NCI-H510A (cell line): ENCODE measurements around the gene L1CAM.

Source experiments
- DNase-seq: peaks from one replicate; lab custom pipeline; 2025; lab: John Stamatoyannopoulos, UW

Gene L1CAM

DNA sequence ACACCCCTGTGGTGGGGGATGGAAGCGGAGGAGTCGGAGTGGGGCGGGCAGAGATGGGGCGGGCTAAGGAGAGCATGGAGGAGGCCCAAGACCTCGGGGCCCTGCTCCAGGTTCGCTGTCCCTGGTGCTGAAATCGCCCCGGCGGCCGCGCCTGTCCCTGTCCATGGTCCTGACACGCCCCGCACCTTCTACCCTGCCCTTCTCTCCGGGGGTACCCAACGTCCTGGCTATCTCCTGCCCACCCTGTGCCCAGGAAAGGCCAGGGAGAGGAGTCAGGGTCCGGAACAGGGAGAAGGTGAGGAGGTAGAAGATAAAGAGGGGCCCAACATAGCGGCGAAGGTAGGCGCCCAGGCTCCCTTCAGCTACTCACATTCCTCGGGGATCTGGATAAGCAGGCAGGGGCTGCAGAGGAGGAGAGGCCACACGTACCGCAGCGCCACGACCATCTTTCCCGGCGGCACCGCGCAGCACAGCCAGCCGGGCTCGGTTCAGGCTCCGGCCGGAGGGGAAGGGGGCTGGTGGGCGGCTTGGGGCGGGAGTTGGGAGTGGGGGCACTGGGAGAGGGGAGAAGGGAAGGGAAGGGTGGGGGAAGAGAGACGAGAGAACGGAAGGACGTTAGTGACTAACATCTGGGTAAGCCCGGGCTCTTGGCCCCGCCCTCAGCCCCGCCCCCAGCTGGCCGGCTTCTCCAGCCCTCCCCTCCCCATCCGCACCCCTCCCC is 10.4 kb downstream of the L1CAM start:
- DNase-seq, result no peak

DNA sequence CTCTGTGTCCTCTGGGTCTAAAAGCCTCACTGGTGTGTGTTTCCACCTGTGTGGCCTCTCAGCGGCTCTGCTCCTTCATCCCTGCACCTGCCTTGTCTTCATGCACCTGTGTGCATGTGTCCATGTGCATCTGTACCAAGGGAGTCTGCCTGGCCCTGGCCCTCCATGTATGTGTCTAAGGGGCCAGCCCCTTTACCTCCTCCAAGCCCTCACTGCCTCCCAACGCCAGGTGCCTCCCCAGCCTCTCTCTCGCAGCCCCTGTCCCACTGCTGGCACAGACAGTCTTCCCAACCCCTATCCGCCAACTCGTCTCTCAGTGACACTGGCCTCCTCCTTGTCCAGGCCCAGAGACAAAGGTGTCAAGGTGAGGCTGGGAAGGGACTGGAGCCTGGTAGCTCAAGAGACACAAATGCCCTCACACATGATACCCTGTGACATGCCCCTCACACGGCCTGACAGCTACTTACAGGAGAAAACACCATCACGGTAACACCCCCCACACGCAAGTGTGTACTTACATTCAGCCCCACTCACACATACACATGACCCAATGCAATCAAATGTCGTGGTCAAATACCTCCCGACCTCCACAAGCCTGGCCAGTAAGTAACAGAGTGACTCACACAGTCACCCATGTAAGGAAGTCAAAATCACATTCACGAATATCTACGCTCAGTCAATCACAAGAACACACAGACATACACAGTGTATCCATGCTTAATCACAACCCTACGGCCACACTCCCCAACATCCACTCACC is 11.4 kb downstream of the L1CAM start:
- DNase-seq, result no peak

DNA sequence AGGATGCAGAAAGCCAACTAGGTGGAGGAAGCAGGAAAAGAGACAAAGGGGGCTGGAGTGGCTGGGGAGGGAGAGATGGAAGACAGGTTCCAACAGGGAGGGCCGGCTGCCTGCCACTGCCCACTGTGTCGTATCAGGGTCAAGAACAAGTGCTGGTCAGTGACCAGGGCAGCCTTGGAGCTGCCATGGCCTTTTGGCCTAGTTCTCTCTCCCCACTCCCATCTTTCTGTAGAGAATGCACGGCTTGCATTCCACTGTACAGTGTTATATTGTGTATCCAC is 11.9 kb downstream of the L1CAM start:
- DNase-seq, result no peak

DNA sequence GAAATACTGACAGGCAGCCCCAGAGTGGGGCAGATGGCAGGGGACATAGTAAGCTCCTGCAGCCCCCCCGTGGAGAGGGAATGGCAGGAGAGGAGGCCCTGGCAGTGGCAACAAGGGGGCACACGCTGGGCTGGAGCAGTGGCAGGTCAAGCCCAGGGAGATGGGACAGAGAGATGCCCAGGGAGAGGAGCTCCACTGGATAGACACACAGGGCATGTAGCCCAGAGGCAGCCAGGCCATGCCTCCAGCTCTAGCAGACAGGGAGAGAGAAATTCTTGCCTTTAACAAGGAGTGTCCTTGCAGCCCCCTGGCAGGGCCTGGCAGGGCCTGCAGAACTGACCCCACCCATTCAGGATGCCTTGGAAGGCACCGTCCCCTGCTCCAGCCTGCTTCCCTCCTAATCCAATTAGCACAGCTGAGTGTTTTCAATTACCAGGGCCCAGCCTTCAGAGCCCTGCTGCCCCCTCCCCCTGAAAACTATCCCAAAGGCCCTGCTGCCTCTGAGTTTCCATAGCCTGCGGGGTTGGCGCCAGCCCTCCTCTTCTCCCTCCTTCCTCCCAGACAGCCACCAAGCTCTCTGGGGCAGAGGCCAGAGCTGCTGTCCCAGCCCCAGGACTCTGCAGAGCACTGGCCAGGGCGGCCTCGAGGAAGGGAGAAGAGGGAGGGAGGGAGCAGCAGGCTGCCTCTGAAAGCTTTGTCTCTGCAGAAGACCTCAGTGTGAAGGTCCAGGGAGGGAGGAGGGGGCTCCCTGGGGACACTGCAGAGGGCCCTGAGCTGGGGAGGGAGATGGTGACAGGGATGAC is 12.5 kb downstream of the L1CAM start:
- no peak for DNase-seq

DNA sequence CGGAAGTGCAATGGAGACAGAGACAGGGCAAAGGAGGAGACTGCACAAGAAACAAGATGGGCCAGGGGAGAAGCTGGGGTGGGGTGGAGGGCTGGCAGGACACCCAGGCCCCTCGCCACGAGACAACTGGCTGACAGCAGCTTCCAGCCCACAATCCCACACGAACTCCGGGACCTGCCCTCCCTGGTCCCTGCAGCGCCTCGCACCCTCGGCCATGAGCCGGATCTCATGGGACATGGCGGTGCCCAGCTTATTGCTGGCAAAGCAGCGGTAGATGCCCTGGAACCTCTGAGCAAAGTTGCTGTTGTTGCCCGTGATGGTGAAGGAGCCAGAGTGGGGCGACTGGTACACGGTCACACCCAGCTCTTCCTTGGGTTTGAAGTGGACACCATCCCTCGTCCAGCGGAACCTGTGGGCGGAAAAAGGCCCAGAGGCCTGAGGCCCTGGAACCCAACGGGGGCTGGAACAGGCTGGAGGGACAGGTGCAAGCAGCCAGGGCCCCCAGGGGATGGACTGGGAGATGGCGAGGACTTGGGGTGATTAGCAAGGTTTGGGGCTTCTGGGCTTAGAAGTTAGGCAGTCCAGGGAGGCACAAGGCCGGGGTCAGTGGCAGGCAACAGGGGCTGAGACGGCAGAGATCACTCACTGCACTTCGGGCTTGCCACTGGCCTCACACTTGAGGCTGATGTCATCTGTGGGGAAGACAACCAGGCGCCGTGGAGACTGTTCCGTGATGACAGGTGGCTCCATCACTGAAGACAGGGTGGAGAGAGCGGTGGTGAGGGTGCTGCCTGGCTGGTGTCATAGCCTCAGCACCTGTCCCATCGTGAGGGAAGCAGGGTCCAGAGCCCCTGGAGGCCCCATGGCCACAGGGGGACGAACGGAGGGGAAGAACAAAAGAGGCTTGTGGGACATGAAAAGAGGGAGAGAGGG is 13.8 kb downstream of the L1CAM start:
- DNase-seq, result no peak

DNA sequence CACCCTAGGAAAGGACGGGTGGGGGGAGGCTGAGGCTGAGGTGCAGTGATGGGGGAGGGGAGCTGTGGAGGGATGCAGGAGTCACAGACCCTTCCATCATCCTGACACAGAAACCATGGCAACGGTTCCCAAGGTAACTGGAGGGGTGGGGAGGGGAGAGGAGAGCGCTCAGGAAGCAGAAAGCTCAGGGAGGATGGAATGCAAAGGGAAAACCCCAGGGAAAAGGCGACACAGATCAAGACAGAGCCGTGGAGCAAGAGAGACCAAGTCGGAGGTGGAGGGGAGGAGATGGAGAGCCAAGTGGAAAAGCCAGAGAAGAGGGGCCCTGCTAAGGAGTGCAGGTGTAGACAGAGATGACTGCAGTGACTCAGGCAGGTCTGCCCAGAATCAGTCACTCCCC is 14.5 kb downstream of the L1CAM start:
- no peak for DNase-seq

DNA sequence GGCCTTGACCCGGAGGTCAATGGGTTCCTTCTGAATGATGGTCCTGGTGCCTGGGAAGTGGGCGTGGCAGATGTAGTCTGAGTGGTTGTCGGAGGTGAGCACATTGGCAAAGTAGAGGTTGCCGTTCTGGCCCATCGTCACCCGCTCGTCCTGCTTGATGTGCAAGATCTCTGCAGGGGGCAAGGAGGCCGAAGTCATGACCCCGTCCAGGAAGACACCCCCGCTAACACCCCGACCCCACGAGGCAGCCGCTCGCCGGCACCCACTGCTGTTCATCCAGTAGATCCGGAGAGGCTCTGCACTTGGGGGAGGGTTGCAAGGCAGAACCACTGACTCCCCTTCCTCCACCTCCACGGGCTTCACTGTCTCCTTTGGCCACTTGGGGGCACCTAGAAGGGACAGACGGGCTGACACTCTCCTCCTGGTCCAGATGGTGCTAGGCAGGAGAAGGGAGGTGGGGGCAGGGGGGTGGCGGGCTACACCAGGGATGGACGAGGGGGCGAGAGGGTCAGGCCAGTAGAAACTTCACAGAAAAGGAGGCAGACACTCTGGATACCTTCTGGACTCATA is 15.1 kb downstream of the L1CAM start:
- no peak for DNase-seq

DNA sequence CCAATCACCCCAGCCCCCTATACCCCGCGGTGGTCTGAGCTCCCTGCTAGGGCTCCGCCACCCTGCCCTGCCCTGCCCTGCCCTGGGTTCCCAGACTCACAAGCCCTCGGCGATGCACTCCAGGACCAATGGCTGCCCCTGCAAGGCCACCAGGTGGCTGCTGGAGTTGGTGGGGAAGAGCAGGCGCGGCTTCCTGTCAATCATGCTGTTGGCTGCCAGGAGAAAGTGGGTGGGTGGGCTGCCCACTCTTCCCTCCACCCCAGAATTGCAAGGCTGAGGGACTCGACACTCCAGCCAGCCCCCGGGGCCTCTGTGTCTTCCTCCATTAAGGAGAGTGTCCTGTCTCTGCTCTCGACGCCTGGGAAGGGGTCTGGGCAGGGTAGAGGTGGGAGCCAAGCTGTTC is 15.7 kb downstream of the L1CAM start:
- no peak for DNase-seq

DNA sequence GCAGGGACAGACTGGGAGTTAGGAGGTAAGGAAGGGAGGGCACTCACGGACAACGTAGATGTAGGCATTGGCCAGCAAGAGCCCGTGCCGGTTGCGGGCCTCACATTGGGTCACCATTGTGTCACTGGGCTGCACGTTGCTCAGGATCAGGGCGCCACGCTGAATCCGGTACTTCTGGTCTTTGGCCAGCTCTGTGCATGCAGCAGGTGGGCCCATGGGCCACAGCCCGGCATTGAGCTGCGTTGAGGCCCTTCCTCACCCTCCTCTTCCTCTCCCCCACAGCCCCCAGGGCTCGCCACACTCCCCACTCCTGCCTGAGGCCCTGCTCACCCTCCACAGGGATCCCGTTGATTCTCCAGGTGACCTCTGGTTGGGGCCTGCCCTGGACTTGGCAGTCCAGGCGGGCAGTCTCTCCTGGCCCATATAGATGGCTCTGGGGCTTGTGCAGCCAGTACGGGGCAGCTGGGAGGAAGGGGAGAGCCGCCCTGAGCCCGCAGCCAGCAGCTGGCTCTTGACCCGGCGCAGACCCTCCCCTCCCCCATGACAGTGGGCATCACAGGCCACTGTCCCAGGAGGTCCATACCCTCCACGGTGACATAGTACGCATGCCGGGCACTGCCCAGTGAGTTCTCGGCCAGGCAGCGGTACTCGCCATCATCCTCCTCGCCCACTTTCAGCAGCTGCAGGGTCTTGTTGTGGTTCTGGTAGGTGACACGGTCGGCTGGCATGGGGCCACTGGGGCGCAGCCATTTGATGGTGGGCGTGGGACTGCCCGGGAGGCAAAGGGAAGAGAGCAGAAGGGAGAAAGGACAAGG is 16.3 kb downstream of the L1CAM start:
- no peak for DNase-seq

DNA sequence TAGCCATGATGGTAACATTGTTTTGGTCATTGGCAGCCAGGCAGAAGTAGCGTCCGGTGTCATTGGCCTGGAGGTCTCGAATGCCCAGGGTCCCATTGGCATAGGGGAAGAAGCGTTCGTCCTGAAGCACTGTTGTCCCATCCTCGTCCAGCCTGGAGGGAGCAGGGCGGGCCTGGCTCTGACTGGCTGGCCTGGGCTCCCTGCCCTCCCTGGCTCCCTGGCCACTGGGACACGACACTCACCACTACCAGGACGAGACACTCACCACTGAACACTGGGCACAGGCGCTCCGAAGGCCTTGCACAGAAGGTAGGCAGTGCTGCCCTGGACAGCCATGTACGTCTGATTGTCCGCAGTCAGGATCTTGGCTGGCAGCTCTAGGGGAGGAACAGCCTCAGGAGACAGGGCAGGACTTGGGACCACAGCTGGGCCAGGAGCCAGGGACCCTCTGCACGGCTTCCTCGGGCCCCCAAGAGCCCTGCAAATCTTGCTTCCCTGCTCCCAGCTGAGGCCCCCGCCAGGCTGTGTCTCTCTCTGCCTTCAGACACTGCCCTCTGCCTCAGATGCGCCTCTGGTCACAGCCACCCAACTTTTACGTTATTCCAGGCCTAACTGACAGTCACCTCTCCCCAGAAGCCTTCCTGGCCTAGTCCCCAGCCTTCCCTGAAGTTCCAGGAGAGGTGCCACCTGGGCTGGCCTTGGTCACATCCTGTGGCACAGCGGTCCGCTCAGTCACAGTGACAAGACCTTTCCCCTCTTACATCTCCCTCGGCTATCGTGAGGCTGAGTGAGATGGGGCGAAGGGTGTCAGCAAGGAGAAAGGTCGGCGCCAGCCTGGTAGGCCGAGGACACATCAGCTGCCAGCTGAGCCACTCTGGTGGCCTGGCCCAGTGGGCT is 17.1 kb downstream of the L1CAM start:
- DNase-seq, result no peak

DNA sequence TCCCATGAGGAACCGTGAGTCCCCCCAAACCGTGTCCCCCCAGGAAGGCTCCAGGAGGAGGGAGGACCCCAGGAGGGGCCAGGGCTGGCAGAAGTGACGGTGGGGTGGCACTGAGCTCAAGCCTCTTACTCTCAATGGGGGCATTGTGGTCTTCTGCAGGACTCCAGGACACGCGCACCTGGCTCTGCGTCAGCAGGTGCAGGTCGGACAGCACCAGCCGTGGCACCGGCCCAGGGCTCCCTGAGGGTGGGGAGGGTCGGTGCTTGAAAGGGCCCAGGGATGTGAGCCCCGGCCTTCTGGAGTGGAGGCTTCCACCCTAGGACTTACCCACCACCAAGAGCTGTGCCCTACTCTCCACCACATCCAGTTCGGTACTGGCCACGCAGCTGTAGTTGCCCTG is 18.3 kb downstream of the L1CAM start:
- DNase-seq, result no peak

DNA sequence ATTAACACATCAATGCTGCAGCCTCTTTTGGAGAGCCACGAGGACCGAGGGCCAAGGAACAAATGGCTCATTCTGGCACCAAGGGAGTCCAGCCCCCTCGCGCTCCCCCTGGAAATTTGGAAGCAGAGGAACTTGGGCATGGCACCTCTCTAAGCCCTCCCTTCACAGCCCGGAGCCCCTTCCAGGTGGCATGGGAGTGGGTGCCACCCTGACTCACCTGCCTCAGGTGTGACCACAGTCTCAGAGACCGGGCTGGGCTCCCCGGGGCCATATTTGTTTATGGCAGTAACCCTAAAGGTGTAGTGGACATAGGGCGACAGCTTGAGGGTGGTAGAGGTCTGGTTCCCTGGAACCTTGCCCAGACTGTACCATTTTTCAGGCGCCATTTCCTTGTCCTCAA is 18.8 kb downstream of the L1CAM start:
- DNase-seq, result no peak

DNA sequence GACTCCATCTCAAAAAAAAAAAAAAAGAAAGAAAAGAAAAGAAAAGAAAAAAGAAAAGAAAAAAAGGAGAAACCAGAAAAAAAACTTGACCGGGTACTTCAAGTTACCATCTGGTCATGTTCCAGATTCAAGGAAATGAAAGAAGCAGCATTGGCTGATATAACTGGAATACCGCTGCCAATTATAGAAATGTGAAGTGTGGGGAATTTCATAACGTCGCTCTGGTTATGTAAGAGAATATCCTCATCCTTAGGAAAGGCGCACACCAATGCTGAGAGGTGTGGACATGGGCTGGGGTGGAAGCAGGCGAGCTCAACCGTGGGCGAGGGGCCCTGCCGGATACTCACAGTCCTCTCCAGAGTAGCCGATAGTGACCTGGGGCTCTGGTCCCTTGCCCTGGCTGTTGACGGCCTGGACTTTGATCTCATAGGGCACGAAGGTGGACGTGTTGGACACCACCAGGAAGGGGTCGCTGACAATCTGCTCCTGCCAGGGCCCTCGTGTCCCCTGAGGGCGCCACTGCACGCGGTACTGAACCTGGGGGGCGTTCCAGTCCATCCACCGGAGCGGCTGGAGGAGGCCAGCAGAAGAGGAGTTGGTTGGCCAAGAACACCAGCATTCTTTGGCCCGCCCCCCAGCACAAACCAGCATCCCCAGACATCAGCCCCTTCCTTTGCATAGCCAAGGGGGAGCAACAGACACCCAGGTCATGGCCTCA is 19.5 kb downstream of the L1CAM start:
- DNase-seq, result no peak

DNA sequence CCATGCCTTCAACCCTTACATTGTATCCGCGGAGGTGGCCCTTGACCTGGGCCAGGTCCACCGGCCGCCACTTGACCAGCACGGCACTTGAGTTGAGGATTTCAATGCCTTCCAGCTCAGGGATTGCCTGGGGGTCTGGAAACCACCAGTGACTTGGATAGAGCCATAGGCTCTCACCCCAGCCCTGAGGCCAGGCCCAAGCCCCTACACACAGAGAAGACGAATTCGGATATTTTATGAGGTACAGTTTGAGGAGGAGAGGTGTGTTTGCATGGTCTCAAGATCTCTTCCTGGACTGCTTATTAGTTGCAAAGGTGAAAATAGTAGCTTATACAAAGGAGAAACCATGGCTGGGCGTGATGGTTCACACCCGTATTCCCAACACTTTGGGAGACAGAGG is 20.3 kb downstream of the L1CAM start:
- no peak for DNase-seq

DNA sequence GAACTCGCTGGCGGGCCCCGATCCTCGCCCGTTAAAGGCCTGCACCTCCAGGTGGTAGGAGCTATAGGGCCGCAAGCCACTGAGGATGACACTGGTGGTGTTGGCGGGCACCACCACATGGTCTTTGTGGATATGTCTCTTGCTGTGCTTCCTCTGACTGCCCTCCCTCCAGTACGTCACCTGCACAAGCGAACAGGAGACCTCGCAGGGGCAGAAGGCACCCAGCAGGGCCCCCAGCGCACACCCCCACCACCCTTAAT is 20.7 kb downstream of the L1CAM start:
- no peak for DNase-seq

DNA sequence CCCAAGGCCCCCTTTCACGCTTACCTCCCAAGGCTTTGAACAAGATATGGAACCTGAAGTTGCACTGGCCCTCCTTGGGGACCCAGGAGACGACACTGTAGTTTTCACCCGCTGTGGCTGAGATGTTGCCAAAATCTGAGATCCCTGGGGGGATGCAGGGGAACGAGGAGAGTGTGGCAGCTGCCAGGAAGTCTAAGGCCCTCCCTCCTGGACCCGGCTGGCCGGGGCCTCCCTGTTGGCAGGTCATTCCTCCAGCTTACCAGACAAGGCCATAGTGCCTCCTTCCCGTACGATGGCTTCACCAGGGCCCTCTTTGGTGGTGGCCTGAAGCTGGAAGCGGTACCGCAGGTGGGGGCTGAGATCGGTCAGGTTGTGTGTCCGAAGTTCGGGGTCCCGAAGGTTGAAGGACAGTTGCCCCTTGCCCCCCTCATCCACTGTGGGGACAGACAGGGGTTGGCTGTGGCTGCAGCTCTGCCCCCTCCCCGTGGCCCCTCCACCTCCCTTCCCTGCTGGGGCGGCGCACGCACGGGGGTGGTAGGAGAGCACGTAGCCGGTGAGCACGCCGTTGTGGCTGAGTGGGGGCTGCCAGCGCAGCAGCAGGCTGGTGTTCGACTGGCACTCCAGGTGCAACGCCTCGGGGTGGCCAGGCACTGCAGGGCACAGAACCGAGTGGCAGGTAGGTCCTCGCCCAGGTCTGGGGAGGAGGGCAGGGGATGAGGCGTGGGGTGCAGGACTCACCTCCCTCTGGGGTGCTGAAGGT is 21.2 kb downstream of the L1CAM start:
- DNase-seq, result no peak

DNA sequence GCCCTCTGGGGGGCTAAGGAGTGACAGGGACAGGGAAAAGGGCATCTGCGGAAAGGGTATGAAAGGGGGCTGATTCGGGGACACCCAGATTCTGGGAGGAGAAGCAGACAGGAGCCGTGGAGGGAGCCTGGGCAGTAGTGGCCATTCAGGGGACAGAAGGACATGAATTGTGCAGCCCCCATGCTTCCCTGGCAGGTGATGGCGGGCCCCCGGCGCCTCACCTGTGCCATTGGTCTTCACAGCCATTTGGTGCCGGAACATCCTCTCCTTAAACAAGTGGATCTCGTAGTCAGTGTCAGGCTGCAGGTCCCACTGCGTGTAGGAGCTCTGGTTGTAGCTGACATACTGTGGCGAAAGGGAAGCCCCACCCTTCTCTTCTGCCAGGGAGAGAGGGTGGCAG is 21.9 kb downstream of the L1CAM start:
- DNase-seq, result no peak

DNA sequence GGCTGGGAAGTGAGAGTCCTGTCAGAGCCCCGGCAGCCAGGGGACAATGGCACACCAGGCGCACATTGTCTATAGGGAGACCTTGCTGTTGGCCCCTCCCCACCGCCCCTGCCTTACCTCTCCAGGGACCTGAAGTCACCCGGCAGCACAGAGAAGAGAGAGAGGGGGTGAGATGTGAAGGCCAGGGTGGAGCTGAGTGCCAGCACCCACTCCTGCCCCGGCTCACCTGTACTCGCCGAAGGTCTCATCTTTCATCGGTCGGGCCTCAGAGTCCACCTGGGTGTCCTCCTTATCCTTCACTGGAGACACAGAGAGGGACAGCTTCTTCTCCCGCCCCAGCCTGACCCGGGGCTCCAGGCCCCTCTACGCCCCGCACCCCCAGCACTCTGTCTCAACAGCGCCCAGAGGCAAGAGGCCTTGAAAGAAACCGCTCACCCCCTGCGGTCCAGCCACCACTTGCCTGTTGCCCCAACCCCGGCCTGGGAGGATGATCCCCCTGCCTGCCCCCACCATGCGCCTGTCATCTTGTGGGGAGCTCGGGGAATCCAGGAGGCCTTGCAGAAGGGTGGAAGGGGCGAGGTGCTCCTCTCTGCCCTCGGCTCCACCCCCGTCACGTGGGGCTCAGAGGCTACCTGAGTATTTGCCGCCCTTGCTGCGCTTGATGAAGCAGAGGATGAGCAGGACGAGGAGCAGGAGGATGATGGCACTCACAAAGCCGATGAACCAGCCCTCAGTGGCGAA is 22.6 kb downstream of the L1CAM start:
- no peak for DNase-seq
